Peyer's patch (tissue), 4 donors: ENCODE results near the gene PGBD2.

ENCODE experiments used
- CTCF ChIP-seq, 6 experiments: fragments of 450-650 bp in 4 of 6; fragments of 200-600 bp in 2 of 6; sonication (generic) in 1 of 6; IDR thresholded peaks; one replicate each; pipeline ENCODE4 v1.5.1; 2017 to 2019; ENCODE audit warnings: antibody characterized with exemption in 6 of 6, mild to moderate bottlenecking in 3 of 6, moderate library complexity in 1 of 6
- POLR2A ChIP-seq, 2 donors: fragments of 450-650 bp; IDR thresholded peaks; one replicate each; pipeline ENCODE4 v1.5.1; 2017; ENCODE audit warnings: antibody characterized with exemption in 2 of 2, mild to moderate bottlenecking in 2 of 2, moderate library complexity in 2 of 2

DNA sequence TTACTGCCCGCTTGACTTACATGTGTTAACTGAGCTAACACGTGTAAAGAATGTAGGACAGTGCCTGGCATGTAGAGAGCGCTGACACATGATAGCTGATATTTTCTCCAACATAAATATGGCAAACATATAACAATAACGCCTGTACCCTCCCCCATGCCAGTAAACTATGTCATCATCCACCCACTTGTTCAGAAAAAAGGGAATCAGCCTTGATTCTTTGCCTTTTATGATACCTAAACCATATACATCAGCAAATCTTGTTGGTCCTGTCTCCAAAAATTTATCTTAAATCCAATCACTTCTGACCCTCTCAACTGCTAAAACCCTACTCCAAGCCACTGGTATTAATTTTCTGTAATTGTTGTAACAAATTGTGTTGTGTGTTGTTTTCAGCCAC is 46.0 kb upstream of the PGBD2 start:
- TF ChIP-seq POLR2A (IDR thresholded peaks at IDR 0.05) (no peak), CTCF (IDR thresholded peaks at IDR 0.05) (no peak)
